GM13976 (cell line): Measurements from ENCODE around the gene ACAD11.
"Not testable (repeated sequence)": the region's sequence is repeated elsewhere in the genome, so short reads cannot be mapped to it uniquely, and the experiment has no call there.

ENCODE experiments used
- DNase-seq: peaks from one replicate; pipeline ENCODE4 v3.0.0; 2012; ENCODE audit warnings: low spot score
- in situ Hi-C: fragments of 300-500 bp; cut with MboI; formaldehyde crosslinking; loops from one replicate; pipeline ENCODE4 v1.12.0; 2022; ENCODE audit warnings: low sequenced_read_pairs, mixed read lengths, inconsistent platforms; ENCODE audit not compliant: unreplicated experiment
- TF ChIP-seq, protein P1 (sequence below): IDR thresholded peaks from 2 replicates; pipeline ENCODE4 v1.5.1; 2012; ENCODE audit warnings: borderline replicate concordance, mild to moderate bottlenecking; ENCODE audit not compliant: insufficient read depth; ENCODE audit errors: extremely low read depth, missing control alignments, control extremely low read depth

ACAD11 gene

GRCh38 chr3:132642539-132642847 lies 17.1 kb downstream of the ACAD11 start:
- TF ChIP-seq, protein P1, sequence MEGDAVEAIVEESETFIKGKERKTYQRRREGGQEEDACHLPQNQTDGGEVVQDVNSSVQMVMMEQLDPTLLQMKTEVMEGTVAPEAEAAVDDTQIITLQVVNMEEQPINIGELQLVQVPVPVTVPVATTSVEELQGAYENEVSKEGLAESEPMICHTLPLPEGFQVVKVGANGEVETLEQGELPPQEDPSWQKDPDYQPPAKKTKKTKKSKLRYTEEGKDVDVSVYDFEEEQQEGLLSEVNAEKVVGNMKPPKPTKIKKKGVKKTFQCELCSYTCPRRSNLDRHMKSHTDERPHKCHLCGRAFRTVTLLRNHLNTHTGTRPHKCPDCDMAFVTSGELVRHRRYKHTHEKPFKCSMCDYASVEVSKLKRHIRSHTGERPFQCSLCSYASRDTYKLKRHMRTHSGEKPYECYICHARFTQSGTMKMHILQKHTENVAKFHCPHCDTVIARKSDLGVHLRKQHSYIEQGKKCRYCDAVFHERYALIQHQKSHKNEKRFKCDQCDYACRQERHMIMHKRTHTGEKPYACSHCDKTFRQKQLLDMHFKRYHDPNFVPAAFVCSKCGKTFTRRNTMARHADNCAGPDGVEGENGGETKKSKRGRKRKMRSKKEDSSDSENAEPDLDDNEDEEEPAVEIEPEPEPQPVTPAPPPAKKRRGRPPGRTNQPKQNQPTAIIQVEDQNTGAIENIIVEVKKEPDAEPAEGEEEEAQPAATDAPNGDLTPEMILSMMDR: no peak
- in situ Hi-C loops: loop anchor here (25.0 kb wide), 1 partner anchor 105 kb away; no protein-coding TSS in a partner anchor

DNA sequence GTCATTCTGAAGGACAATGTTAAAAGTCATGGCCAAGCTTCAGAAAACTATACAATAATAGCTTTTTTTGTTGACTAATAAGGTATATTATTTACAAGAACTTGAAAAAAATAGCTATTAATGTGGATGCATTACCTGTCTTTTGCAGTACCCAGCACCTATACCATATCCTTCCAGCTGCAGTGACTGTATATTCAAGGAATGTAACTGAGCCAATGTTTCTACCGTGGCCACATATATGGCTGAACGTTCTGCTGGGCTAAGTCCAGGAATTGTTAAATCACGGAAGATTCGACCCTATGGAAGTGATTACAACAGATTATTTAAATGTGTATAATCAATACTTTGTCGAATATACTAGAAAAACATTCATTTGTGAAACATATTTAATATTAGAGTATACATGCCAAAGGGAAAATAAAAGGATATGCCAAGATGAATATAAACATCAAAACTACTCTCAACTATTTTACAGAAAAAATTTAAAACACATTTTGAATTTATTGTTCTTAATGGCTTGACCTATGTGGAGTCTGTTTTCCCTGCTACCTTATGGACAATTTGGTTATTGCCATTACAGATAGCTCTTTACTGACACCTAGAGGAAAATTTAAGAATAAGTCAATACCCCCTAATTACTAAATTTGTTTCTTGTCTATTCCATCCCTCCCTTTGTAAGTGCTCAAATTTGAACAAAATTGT lies 17.6 kb downstream of the ACAD11 start:
- TF ChIP-seq, protein P1: peak; percentile 17
- in situ Hi-C loops: loop anchor here (25.0 kb wide), 1 partner anchor 105 kb away; no protein-coding TSS in a partner anchor
- DNase-seq: peak; percentile 63

More at GRCh38 chr3:132642539-132642847, 17.1 kb downstream of the ACAD11 start:
- no peak for DNase-seq

DNA sequence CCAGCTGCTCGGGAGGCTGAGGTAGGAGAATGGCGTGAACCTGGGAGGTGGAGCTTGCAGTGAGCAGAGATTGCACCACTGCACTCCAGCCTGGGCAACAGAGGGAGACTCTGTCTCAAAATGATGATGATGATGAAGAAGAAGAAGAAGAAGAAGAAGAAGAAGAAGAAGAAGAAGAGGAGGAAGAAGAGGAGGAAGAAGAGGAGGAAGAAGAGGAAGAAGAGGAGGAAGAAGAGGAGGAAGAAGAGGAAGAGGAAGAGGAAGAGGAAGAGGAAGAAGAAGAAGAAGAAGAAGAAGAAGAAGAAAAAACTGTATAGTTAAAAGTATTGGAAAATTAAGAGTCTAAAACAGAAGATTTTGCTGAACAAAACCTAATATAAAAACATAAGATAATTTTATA lies 18.2 kb downstream of the ACAD11 start:
- in situ Hi-C loops: loop anchor here (25.0 kb wide), 1 partner anchor 104 kb away; no protein-coding TSS in a partner anchor

DNA sequence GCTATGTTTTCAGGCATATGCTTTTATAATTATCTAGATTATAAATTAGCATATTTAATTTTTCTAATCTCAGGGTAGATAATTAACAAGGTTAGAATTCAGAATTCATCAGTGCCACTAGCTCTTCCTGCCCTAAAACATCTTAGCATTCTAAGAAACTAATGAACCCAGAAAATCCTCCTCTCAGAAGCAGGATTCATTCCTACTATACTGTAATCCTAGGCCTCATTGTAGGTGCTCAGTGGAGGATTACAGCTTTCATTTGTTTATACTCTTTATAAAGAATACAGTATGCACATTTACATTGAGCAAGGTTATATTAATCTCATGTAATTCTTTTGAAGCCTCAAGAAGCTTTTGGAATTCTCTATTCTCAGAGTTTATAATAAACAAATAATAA lies 20.9 kb downstream of the ACAD11 start:
- in situ Hi-C loops: loop anchor here (25.0 kb wide), 1 partner anchor 101 kb away; no protein-coding TSS in a partner anchor
- no peak for DNase-seq
- TF ChIP-seq, protein P1: no peak

More for the DNA sequence above, 18.2 kb downstream of the ACAD11 start:
- DNase-seq: not testable (repeated sequence)

DNA sequence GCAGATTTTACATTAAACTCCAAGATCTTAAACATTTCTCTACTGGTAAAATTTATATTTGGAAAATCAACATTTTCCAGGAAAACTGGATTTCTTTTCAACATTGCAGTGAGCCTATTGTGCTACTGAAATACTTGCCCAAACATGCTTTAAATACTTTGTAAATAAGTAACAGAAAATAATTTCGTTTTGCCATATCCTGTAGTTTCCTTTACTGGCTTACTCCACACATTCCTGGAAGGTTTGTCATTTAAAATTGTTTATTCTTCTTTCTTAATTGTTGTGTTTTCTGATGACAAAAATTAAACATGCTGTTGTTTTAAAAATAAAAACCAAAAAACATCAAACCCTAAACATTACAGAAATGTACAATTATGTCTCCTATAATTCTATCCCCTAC lies 22.0 kb downstream of the ACAD11 start:
- TF ChIP-seq, protein P1: no peak
- in situ Hi-C loops: loop anchor here (25.0 kb wide), 1 partner anchor 100 kb away; no protein-coding TSS in a partner anchor
- no peak for DNase-seq

DNA sequence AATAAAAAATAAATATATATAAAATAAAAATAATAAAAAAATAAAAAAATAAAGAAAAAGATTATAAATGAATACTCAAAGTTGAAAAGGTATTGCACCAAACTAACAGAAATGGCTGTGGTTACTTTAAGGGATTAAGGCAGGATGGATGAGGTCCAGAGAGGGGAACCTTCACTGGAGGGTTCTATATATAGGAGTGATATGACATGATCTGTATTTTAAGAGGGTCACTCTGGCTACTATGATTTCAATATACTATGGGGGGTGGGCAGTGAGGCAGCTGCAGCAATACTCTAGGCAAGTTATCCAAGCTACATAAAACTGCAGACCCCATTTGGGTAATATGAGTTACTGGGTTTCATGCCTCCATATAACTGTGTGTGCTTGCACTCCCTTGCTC lies 24.6 kb downstream of the ACAD11 start:
- no peak for DNase-seq
- TF ChIP-seq, protein P1: no peak
- in situ Hi-C loops: loop anchor here (25.0 kb wide), 1 partner anchor 98 kb away; no protein-coding TSS in a partner anchor

GRCh38 chr3:132630612-132631011 lies 29.0 kb downstream of the ACAD11 start:
- TF ChIP-seq, protein P1: no peak
- in situ Hi-C loops: loop anchor here (25.0 kb wide), 1 partner anchor 93 kb away; no protein-coding TSS in a partner anchor
- no peak for DNase-seq
